ENCODE measurements around the gene PLPP4.

Gene PLPP4

DNA sequence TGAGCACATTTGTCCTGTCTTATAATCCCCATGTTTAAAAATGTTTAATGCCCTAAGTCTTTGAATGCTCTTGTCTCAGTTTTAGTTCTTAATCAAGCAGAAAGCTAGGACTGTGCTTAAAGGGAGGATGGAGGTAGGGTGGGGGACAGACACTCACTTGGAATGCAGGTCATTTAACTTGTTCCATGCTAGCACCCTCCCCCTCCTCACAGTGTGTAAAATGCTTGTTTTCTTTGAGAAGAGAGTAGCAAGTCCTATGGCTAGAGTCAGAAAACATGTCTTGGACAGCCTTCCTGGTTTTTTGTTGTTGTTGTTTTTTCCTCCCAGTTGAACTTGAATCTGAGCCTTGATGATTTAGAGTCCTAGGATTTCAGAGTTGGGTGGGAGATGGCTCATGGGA, 114.2 kb downstream of the PLPP4 start:
- in situ Hi-C loops (cut with MboI; ENCODE audit: low sequenced_read_pairs) = no loop called here

DNA sequence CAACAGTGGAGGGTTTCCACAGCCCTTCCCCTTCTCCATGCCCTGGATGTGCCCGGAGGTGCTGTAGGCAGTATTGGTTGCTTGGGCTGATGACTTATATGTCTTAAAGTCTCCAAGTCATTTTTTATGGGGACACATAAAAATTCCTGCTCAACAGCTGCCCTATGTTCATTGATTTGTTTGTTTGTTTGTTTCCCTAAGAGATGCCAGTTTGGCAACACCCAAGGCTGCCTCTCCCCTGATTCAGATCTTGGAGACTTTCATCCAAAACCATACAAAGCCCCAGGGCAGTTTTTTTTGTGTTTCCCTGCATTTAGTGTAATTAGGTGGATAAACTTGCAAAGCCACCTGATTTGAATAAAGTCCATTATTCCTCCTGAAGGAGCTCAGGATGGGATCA, 115.3 kb downstream of the PLPP4 start:
- in situ Hi-C loops (cut with MboI; ENCODE audit: low sequenced_read_pairs) = no loop called here

DNA sequence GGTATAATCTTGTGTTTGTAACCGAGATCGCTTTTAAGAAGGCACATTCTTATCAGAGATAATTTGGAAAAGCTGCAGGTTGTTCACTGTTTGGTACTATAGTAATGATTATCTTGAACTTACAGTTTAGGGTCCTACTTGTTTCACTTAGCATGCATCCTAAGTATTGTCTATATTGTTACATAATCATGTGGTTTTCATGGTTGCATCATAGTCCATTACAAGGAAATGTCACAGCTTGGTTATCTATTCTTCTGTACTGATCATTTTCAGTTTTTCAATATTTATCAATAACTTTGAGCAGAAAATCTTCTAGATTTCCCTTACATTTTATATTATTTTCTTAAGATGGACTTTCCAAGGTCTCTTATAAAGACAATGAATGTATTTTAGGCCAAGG, 116.3 kb downstream of the PLPP4 start:
- in situ Hi-C loops (cut with MboI; ENCODE audit: low sequenced_read_pairs) = no loop called here

DNA sequence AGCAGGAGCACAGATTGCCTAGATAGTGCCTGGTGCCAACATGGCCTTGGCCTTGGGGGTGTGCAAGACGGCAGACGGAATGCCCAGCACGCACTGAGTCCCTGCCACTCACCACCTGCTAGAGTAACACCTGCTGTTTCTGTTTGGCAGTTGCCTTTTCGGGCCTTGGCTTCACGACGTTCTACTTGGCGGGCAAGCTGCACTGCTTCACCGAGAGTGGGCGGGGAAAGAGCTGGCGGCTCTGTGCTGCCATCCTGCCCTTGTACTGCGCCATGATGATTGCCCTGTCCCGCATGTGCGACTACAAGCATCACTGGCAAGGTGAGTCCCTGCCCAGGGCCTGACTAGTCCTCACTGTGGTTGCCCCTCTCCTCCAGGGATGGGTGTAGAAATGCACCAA, 118.0 kb downstream of the PLPP4 start:
- in situ Hi-C loops (cut with MboI; ENCODE audit: low sequenced_read_pairs) = no loop called here

DNA sequence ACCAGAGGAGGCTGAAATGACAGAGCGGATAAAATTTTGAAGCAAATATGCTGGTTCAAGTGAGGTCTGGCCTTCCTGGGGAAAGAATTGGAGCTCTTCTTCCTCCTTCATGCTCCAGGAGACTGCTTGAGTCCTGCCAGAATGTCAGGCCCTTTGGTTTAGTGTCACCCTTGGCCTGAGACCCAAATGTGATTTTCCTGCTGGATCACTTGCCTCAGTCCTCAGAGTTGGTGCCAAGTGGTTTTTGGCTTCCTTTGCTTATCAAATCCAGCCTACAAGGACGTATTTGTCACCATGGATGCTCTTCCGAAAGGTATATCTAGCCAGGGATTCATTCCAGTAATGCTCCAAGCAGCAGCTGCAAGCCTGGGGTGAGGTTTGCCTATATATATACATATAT, 118.4 kb downstream of the PLPP4 start:
- in situ Hi-C loops (cut with MboI; ENCODE audit: low sequenced_read_pairs) = no loop called here

DNA sequence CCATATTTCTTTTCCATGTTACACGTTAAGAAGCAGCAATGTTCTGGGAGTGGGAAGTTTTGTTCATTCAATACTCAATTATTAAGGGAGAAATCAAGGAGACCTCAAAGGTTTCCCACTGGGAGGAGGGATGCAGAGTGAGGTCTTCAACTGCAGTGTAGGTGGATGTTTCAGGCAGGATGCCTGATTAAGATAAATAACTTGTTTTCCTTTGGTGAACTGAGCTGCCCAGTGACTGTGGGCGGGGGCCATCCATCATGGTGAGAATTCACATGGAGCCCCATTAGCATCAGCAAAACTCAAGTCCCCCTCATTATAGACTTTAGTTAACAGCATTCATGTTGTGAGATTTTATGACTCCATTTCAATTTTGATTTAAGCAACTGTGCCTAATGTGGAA, 121.1 kb downstream of the PLPP4 start:
- in situ Hi-C loops (cut with MboI; ENCODE audit: low sequenced_read_pairs) = no loop called here

DNA sequence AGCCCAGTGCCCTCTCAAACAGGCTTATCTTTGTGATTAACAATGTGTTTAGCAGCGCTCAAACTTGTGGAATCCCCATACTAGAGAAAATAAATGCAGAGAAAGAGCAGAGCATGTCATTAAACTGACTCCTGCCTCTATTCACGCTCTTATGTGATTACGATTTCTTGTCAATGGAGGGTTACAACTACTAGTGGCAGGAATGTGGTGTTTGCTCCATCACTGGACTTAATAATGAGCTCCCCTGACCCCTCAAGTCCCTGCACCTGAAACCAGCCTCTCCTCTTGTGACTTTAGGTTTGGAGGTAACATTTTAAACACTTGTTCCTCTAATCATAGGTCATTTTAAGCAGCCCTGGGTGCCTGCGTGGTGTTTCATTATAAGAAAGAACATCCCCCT, 121.9 kb downstream of the PLPP4 start:
- in situ Hi-C loops (cut with MboI; ENCODE audit: low sequenced_read_pairs) = no loop called here

DNA sequence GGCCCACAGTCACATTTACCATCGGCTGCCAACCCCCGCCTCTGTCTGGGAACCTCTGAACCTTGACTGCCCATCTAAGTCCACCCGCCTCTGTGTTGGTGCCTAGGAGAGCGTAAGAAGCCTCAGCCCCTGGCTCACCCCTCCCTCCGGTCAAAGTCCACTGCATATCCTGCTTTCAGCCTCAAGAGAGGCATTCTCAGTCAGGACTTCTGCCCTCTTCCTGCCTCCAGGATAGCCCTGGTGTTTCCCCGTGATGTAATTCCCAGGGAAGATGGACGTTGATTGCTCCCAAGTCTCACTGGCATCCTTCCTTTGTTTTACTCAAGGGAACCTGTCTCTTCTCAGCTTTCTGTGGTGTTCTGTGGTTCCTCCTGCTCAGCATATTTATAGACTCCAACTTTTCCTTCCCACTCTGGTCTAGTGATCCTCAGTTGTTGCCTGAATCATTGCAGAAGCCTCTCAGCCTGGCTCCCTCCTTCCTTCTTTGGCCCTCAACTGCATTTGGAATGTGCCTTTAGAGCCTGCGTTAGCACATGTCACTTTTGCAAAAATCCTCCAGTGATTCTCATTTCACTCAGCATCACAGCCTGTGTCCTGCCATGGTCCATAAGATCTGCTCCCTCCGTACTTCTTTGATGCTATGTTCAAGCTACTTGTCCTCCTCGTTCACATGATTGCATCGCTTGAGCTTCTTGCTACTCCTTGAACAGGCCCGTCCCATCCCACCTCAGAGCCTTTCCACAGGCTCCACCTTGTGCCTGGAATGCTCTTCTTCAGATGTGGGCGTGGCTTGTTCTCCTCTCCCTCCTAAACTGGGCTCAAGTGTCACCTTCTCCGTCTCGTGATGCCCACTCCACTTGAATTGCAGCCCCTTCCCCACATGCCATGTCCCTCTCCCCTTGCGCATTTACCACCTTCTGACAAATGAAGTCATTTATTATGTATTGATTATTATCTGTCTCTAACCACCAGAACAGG, 124.2 kb downstream of the PLPP4 start:
- in situ Hi-C loops (cut with MboI; ENCODE audit: low sequenced_read_pairs) = no loop called here

DNA sequence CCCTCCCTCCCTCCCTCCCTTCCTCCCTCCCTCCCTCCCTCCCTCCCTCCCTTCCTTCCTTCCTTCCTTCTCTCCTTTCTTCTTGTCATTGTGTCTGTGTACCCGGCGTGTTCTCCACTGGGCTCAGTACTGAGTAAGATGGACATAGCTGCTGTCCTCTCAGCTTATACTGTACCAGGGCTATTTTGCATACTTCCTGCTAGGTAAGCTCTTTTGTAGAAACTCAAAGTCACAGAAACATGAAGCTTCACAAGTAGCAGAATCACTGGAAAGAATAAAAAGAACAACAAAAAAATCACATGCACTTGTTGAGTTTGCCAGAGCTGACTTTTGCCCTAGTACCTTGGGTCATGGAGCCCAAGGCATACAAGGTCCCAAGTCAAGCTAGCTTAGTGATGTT, 125.7 kb downstream of the PLPP4 start:
- in situ Hi-C loops (cut with MboI; ENCODE audit: low sequenced_read_pairs) = no loop called here

DNA sequence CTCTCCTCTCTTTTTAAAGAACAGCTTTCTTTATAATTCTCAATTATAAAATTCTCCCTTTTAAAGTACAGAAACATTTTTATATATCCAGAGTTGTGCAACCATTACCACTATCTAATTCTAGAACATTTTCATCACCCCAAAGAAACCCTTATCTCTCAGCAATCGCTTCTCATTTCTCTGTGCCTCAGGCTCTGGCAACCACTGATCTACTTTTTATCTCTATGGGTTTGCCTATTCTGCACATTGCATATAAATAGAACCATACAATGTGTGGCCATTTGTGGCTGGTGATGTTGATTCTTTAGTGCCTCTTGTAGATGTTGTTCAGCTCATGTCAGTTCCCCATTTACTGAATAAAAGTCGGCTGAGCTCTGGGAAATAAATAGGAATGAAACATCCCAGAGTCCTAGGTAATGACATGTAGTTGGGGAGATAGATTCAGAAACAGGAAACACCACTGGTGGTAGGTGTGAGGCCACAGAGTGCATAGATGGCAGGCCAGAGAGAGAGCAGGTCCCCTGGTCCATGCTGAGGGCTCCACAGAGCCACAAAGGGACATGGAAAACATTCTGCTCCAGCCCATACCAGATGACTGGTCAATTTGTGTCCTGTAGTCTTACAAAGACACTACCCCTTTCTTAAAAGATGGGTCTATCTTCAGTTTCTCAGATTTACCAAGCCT, 126.5 kb downstream of the PLPP4 start:
- in situ Hi-C loops (cut with MboI; ENCODE audit: low sequenced_read_pairs) = no loop called here

DNA sequence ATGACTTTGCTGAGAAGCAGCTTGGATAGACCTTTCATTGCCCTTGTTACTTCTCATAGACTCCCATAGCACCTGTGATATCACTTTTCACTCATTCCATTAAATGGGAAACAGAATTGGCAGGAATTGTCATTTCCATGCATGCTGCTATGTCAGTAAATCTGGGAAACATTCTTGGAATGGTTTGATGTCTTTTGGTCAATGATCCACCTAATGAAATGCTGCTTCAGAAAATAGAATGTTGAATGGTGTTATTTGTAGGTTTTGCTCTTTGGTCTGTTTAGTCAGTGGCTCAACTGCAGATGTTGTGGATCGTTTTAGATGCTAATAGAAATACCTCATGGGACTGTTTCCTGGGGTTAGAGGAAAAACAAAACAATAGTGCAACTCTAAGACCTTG, 127.8 kb downstream of the PLPP4 start:
- in situ Hi-C loops (cut with MboI; ENCODE audit: low sequenced_read_pairs) = no loop called here

DNA sequence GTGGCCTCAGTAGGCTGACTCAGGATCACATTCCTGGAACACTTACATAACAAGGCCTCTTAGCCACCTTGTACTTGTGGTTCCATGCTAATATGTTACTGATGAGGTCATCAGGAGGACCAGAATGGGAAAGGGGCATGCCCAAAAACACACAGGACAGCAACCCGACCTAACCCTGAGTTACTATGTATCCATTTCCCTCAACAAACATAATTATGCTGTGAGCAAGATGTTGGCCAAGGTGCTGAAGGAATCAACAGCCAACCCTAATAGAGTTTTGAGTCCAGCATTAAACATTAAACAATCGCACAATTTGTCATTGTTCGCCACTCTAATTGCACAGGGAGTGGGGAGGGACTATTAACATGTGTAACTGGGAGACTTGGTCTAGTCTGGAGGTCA, 129.4 kb downstream of the PLPP4 start:
- in situ Hi-C loops (cut with MboI; ENCODE audit: low sequenced_read_pairs) = no loop called here

DNA sequence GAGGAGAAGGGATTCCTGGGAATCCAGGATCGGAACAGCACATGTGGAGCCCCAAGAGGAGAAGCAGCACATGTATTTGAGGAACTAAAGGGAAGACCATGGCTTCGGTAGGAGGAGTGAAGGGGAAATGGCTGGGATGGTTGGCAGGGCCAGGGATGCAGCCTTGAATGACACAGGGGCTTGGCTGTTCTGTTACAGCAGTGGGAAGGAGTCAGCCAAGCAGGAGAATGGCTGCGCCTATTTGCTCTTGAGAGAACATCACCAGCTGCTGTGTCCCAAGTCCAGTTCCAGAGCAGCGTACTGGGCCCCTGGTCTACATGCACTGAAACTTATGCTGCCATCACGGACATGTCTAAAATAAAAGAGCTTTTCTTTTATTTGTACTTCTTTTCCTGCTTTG, 130.0 kb downstream of the PLPP4 start:
- in situ Hi-C loops (cut with MboI; ENCODE audit: low sequenced_read_pairs) = no loop called here

DNA sequence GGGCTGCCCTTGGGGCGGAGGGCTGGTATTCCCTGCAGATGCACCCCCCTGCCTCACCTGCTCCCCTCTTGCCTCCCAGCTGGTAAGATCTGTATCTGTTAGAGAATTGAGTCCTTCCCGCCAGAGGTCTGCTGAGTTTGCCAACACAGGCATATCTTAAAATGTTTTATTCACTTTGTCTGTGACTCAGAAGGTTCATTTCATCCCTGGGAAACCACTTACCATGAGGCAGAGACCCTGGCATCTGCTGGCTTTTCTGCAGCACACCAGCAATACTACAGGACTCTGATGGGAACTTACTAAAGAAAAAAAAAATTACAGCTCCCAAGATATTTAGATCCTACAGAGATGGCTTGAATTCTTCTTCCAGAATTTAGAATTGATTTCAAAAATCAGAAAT, 131.3 kb downstream of the PLPP4 start:
- in situ Hi-C loops (cut with MboI; ENCODE audit: low sequenced_read_pairs) = no loop called here

DNA sequence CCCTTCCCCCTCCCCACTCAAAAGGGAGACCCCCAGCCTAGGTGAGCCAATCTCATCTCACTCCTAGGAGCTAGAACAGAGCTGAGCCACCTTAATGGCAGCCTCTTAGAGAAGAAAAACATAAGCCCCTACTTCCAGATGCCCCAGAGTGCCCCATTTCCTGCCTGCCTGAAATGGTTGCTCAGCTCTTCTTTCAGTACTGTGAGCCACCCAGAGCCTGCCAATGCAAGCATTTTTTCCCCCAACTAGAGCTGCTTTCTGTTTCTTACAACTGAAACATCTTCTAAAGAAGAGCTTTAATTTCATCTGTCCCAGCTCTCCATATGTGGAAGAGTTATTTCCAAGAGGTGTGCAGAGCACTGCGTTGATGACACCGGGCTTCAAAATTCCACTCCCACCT, 136.7 kb downstream of the PLPP4 start:
- in situ Hi-C loops (cut with MboI; ENCODE audit: low sequenced_read_pairs) = no loop called here

DNA sequence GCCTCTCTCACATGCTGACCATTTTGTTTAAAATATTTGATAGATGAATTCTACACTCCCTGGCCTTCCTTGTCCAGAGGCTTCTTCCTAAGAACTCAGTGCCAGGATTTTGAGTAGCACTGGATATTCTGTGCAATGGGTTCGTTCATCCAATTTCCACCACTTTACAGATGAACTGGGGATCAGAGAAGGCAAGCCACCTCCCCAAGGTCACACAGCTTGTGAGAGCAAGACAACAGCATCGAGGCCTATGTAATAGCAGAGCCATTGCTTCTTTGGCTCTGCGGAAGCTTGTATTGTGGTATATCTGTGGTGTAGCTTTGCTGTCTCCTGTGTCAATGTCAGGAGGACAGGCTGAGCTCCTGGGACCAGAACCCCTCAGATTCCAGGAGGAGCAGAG, 140.9 kb downstream of the PLPP4 start:
- in situ Hi-C loops (cut with MboI; ENCODE audit: low sequenced_read_pairs) = no loop called here

DNA sequence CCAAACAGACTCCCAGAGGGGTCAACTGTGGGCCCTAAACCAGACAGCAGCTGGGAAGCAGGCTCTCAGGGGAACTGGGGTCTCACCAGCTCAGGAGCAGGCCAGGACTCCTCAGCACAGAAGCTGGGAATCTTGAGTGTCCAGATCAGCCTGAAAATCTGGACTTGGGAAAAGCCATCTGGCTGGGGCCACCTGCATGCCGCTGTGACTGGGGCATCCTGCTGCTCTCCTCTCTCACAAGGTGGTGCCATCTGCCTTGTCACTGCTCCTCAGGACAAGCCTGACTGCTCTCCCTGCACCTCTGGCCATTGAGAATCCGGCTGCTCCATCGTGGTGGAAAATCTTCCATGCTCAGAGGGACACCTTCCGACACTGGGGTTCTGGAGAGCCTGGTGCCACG, 141.4 kb downstream of the PLPP4 start:
- in situ Hi-C loops (cut with MboI; ENCODE audit: low sequenced_read_pairs) = no loop called here

DNA sequence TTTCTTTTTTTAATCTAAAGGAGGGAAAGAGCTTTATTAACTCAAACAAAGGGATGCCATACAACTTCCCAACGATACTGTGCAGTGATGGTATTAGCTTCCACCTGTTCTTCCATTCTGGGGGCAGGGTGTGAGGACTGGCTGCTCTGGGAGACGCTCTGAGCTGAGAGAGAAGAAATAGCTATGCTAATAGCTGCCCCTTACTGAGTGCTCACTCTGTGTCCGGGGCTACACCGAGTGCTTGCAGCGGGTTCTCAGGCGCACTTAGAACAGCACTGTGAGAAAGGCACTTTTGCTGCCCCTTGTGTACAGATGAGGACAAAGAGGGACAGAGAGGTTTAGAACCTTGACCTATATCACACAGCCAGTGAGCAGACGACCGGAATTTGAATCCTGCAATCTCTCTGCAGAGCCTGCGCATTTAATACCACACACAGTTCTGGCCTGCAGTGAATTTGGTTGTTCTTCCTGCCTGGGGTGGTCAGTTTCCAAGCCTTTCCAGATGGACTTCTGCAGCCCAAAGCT, 142.2 kb downstream of the PLPP4 start:
- in situ Hi-C loops (cut with MboI; ENCODE audit: low sequenced_read_pairs) = no loop called here

DNA sequence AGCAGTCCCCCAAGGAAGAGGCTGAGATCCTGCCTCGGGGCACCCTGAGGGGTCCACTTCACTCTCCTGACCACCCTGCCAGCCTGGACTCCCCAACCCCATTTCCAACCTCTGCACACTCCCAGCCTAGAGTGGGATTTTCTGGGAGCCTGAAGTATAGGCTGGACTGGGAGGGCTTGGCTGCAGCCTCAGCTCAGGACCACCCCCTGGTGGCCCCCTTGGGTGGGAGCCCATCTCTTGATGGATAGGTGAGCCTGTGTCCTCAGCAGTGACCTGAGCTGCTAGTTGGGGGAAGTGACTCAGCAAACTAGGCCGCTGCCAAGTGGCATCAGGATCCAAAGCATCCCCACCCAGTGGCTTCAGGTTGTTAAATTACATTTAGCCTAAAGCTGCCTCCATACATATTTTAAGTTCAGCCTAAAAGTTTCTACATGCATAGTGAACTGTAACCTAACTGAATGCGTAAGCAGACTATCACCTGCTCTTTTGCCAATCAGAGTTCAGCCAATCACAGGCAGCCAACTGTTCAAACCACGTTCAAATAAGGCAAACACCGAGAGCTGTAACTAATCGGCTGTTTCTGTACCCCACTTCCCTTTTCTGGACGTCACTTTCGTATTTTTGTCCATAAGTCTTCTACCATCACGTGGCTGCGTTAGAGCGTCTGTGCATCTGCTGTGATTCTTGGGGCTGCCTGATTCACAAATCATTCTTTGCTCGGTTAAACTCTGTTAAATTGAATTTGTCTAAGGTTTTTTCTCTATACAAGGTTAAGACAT, 144.0 kb downstream of the PLPP4 start:
- in situ Hi-C loops (cut with MboI; ENCODE audit: low sequenced_read_pairs) = no loop called here

DNA sequence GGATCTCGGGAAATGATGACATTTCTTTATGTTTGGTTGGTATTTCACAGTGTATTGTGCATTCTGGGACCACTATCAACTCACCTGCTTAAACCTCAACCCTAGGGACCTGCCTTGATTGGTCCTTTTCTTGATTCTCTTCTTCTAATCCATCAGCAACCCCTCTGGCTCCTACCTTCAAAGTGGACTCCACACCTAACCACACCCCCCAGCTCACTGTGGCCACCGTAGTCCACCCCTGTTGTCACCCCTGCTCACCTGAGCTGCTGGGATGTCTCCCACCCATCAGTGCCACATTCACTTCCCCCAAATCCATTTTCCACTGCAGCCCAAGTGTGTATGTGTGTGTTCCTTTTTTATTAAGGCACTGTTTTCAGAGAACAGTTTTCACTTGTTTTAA, 145.0 kb downstream of the PLPP4 start:
- in situ Hi-C loops (cut with MboI; ENCODE audit: low sequenced_read_pairs) = no loop called here

DNA sequence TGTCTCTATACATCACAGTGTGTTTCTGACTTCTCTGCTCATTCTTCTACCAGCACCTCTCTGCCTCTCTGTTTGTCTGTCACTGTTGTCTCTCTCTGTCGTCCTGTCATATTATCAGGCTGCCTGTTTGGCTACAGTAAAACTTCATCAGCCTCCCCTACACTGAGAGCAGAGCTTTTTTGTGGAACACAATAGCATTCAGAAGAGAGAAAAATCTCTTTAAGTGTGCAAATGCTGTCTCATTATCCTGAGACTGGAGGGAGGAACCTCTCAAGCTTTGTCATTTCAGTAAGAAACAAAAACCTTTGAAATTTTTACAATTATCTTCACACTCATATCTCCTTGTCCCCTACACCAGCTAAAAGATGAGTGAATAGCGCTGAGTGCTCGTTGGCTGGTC, 148.4 kb downstream of the PLPP4 start:
- in situ Hi-C loops (cut with MboI; ENCODE audit: low sequenced_read_pairs) = no loop called here

Data from HL-60/S4 treated with phorbol 12-myristate 13-acetate at 8.2 ng/mL for 4 days and 3 days (cell line).